ENCODE results near the gene IFI27. TPM values are rescaled to one million over a fixed set of nuclear protein-coding genes. Genes with fewer than 3 reads are reported as not detected.

IFI27 gene
- total and polyA plus RNA-seq, 2 donors from 2014 or later = 143 to 356 TPM

DNA sequence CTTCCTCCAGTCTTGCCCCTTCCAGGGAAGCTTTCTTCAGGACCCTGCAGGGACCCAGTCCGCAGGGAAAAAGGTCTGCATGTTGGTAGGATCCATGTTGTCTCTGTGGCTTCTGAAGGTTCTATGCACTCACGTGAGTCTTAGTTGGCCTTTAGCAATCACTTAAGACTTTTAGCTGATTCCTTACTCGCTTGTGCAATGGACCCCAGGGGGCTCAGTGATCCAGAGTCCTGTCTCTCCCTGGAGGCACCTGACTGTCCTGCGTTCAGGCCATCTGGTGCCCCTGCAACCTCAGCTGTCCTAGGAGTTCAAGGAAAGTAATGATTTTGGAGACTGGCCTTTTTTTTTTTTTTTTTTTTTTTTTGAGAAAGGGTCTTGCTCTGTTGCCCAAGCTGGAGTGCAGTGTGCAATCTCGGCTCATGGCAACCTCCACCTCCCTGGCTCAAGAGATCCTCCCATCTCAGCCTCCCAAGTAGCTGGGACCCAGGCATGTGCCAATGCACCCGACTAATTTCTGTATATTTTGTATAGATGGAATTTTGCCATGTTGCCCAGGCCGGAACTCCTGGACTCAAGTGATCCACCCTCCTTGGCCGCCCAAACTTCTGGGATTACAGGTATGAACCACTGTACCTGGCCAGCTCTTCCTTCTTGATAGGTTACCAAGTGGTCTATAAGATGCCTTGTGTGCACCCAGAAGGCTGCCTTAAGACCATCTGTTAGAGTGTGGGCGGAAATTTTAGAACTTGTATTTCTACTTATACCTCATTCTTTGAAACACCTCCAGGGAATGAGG is 14.2 kb downstream of the IFI27 start:
- TF ChIP-seq, protein P1, sequence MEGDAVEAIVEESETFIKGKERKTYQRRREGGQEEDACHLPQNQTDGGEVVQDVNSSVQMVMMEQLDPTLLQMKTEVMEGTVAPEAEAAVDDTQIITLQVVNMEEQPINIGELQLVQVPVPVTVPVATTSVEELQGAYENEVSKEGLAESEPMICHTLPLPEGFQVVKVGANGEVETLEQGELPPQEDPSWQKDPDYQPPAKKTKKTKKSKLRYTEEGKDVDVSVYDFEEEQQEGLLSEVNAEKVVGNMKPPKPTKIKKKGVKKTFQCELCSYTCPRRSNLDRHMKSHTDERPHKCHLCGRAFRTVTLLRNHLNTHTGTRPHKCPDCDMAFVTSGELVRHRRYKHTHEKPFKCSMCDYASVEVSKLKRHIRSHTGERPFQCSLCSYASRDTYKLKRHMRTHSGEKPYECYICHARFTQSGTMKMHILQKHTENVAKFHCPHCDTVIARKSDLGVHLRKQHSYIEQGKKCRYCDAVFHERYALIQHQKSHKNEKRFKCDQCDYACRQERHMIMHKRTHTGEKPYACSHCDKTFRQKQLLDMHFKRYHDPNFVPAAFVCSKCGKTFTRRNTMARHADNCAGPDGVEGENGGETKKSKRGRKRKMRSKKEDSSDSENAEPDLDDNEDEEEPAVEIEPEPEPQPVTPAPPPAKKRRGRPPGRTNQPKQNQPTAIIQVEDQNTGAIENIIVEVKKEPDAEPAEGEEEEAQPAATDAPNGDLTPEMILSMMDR (IDR thresholded peaks at IDR 0.05; ENCODE audit: borderline replicate concordance, extremely low read depth, insufficient read depth) = no peak
- H3K9ac ChIP-seq (ENCODE audit: low read length in 3 of 3) = no peak overlapping the region
- no peaks in the 10 kb centered on the region for H3K27me3 ChIP-seq (ENCODE audit: control insufficient read depth, insufficient read depth, low read length)
- DNase-seq (peak in 2 of 5 donors; percentile 3 to 13), FAIRE-seq (no peak)
- H3K4me3 ChIP-seq (ENCODE audit: low read length in 3 of 3) = no peak overlapping the region
- intact Hi-C loops (cut with DNase I) = no loop called here
- H3K4me1 ChIP-seq (ENCODE audit: control insufficient read depth in 2 of 3, insufficient read depth in 2 of 3, low read depth in 1 of 3, low read length in 3 of 3) = peaks cover 0 to 8% (median 0%) of the 10 kb centered on the region in 3 donors
- no peak overlapping the region for H3K27ac ChIP-seq (ENCODE audit: low read depth in 2 of 2, low read length in 2 of 2)
- peaks cover 0 to 6% (median 0%) of the 10 kb centered on the region in 3 donors for H3K9me3 ChIP-seq (ENCODE audit: control insufficient read depth in 2 of 3, insufficient read depth in 1 of 3, low read length in 3 of 3)
- no peaks in the 10 kb centered on the region for H3K36me3 ChIP-seq (ENCODE audit: control insufficient read depth in 2 of 3, insufficient read depth in 3 of 3, low read length in 3 of 3)

DNA sequence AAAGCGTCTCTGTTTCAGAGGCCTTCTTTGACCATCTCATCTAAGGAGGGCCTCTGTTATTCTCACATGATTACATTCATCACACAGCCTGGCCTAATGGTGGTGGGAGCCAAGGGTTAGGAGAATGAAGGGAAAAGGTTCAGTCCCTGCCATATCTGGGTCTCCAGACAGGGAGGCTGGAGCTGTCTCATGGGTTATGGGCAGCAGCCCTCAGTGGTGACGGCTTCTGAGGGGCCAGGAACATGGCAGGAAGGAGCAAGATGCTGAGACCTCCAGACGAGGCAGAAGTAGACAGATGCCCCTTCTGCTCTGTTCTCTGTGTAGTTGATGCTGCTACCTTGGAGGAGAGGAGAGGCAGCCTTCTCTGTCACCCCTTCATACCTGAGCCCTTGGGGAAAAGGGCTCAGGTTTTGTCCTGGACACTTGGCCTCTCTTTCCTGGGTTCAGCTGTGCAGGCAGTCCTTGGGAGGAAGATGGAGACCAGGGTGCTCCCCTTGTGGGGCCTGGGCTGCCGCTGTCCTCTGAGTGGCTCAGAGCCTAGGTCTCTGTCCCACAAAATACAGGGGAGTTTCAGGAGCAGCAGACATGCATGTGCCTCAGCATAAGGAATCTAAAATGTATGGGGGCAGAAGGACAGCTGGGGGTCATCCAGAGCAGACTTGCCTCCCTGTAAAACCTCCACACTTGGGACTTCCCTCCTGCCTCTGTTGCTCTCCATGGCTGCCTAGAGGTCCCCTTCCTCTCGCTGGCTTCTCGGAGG is 15.3 kb downstream of the IFI27 start:
- Histone ChIP-seq H3K36me3 (ENCODE audit: control insufficient read depth in 2 of 3, insufficient read depth in 3 of 3, low read length in 3 of 3) (no peaks in the 10 kb centered on the region), H3K9me3 (ENCODE audit: control insufficient read depth in 2 of 3, insufficient read depth in 1 of 3, low read length in 3 of 3) (no peaks in the 10 kb centered on the region), H3K9ac (ENCODE audit: low read length in 3 of 3) (no peak overlapping the region), H3K4me3 (ENCODE audit: low read length in 3 of 3) (no peak overlapping the region), H3K27ac (ENCODE audit: low read depth in 2 of 2, low read length in 2 of 2) (no peak overlapping the region), H3K27me3 (ENCODE audit: control insufficient read depth, insufficient read depth, low read length) (no peaks in the 10 kb centered on the region), H3K4me1 (ENCODE audit: control insufficient read depth in 2 of 3, insufficient read depth in 2 of 3, low read depth in 1 of 3, low read length in 3 of 3) (peaks cover 0 to 8% (median 0%) of the 10 kb centered on the region in 3 donors)
- no peak for FAIRE-seq
- intact Hi-C loops (cut with DNase I) = no loop called here
- TF ChIP-seq, protein P1 (IDR thresholded peaks at IDR 0.05; ENCODE audit: borderline replicate concordance, extremely low read depth, insufficient read depth) = no peak
- DNase-seq = peak in 2 of 5 donors; percentile 5 to 11

DNA sequence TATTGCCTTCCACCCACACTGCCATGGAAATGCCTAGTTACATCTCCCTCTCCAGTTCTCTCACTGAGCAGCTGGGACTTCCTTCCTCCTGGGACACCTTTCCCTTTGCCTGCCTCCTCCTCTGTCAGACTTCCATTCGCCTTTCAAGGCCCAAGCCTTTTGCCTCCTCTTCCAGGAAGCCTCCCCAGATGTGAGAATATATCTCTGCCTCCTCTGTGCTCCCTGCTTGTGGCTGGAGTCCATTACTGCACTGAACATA is 15.8 kb downstream of the IFI27 start:
- H3K4me1 ChIP-seq (ENCODE audit: control insufficient read depth in 2 of 3, insufficient read depth in 2 of 3, low read depth in 1 of 3, low read length in 3 of 3) = peaks cover 0 to 8% (median 0%) of the 10 kb centered on the region in 3 donors
- H3K27ac ChIP-seq (ENCODE audit: low read depth in 2 of 2, low read length in 2 of 2) = no peak overlapping the region
- H3K9ac ChIP-seq (ENCODE audit: low read length in 3 of 3) = no peak overlapping the region
- TF ChIP-seq, protein P1 (IDR thresholded peaks at IDR 0.05; ENCODE audit: borderline replicate concordance, extremely low read depth, insufficient read depth) = no peak
- H3K4me3 ChIP-seq (ENCODE audit: low read length in 3 of 3) = no peak overlapping the region
- DNase-seq (no peak), FAIRE-seq (no peak)
- H3K27me3 ChIP-seq (ENCODE audit: control insufficient read depth, insufficient read depth, low read length) = no peaks in the 10 kb centered on the region
- H3K9me3 ChIP-seq (ENCODE audit: control insufficient read depth in 2 of 3, insufficient read depth in 1 of 3, low read length in 3 of 3) = no peaks in the 10 kb centered on the region
- no peaks in the 10 kb centered on the region for H3K36me3 ChIP-seq (ENCODE audit: control insufficient read depth in 2 of 3, insufficient read depth in 3 of 3, low read length in 3 of 3)
- intact Hi-C loops (cut with DNase I) = no loop called here
